Endometrium (tissue), 2 donors: ENCODE results near the gene PTPN21.

Experiments
- FAIRE-seq: peaks from 2 replicates; lab custom pipeline; 2012; peaks lifted over from hg19 to GRCh38; lab: Jason Lieb, UNC
- donor health status: control.
- donor health status: control.

PTPN21 gene

GRCh38 chr14:88504602-88505001, 50.2 kb downstream of the PTPN21 start:
- no peak for FAIRE-seq

- no peak for FAIRE-seq
These were observed 50.9 kb downstream of the PTPN21 start for GRCh38 chr14:88503754-88504406.

- FAIRE-seq, result no peak
These were observed 52.1 kb downstream of the PTPN21 start for GRCh38 chr14:88502740-88503139.

GRCh38 chr14:88500611-88501010, 54.2 kb downstream of the PTPN21 start:
- FAIRE-seq, result no peak

- FAIRE-seq, result no peak
These were observed 55.6 kb downstream of the PTPN21 start for GRCh38 chr14:88499225-88499624.

GRCh38 chr14:88496414-88496813, 58.4 kb downstream of the PTPN21 start:
- no peak for FAIRE-seq

- FAIRE-seq, result no peak
These were observed 61.2 kb downstream of the PTPN21 start for GRCh38 chr14:88493392-88494185.

- peak; percentile 26 for FAIRE-seq
These were observed 62.3 kb downstream of the PTPN21 start for GRCh38 chr14:88492272-88493089.

GRCh38 chr14:88490168-88490567, 64.6 kb downstream of the PTPN21 start:
- FAIRE-seq, result no peak

- FAIRE-seq, result no peak
These were observed 65.9 kb downstream of the PTPN21 start for GRCh38 chr14:88488897-88489296.

GRCh38 chr14:88488081-88488480, 66.7 kb downstream of the PTPN21 start:
- FAIRE-seq, result no peak

GRCh38 chr14:88482524-88482923, 72.3 kb downstream of the PTPN21 start:
- FAIRE-seq, result no peak

- FAIRE-seq, result no peak
These were observed 73.0 kb downstream of the PTPN21 start for GRCh38 chr14:88481794-88482193.

- no peak for FAIRE-seq
These were observed 73.7 kb downstream of the PTPN21 start for GRCh38 chr14:88481059-88481458.

- FAIRE-seq, result no peak
These were observed 75.2 kb downstream of the PTPN21 start for GRCh38 chr14:88479574-88479987.

GRCh38 chr14:88478931-88479330, 75.9 kb downstream of the PTPN21 start:
- no peak for FAIRE-seq

- no peak for FAIRE-seq
These were observed 77.1 kb downstream of the PTPN21 start for GRCh38 chr14:88477513-88478250.

- no peak for FAIRE-seq
These were observed 78.0 kb downstream of the PTPN21 start for GRCh38 chr14:88476825-88477224.

GRCh38 chr14:88476214-88476774, 78.5 kb downstream of the PTPN21 start:
- no peak for FAIRE-seq

- no peak for FAIRE-seq
These were observed 81.0 kb downstream of the PTPN21 start for GRCh38 chr14:88473791-88474190.

- no peak for FAIRE-seq
These were observed 84.0 kb downstream of the PTPN21 start for GRCh38 chr14:88470542-88471440.
